ENCODE measurements around the gene SKAP2. TPM values are rescaled to one million over a fixed set of nuclear protein-coding genes. Genes with fewer than 3 reads are reported as not detected.

Gene SKAP2
- total RNA-seq, 1 donor from 2014 or later, result 3.5 TPM

- no peaks in the 10 kb centered on the region for H3K36me3 Mint-ChIP-seq (ENCODE audit: low read depth)
- no peak overlapping the region for H3K27ac Mint-ChIP-seq (ENCODE audit: unreplicated experiment)
- H3K9me3 Mint-ChIP-seq, result no peaks in the 10 kb centered on the region
- no peak for TF ChIP-seq CTCF (conservative IDR thresholded peaks at IDR 0.05)
- H3K4me3 Mint-ChIP-seq, result no peak overlapping the region
- H3K4me1 Mint-ChIP-seq, result peaks cover 32% of the 10 kb centered on the region
- DNase-seq (ENCODE audit: low read depth, low spot score), result no peak
- H3K27me3 Mint-ChIP-seq (ENCODE audit: low read depth), result peaks cover 8% of the 10 kb centered on the region
Observed at GRCh38 chr7:26685606-26686005, 178.8 kb downstream of the SKAP2 start.

- Mint-ChIP-seq H3K36me3 (ENCODE audit: low read depth) (no peaks in the 10 kb centered on the region), H3K27me3 (ENCODE audit: low read depth) (peaks cover 8% of the 10 kb centered on the region), H3K27ac (ENCODE audit: unreplicated experiment) (no peak overlapping the region), H3K4me1 (peaks cover 35% of the 10 kb centered on the region), H3K9me3 (no peaks in the 10 kb centered on the region), H3K4me3 (no peak overlapping the region)
- TF ChIP-seq CTCF (conservative IDR thresholded peaks at IDR 0.05), result no peak
- DNase-seq (ENCODE audit: low read depth, low spot score), result no peak
Observed at GRCh38 chr7:26684447-26684846, 179.9 kb downstream of the SKAP2 start.

- TF ChIP-seq CTCF (conservative IDR thresholded peaks at IDR 0.05), result no peak
- DNase-seq (ENCODE audit: low read depth, low spot score), result no peak
- no peak overlapping the region for H3K4me3 Mint-ChIP-seq
- peaks cover 26% of the 10 kb centered on the region for H3K4me1 Mint-ChIP-seq
- H3K9me3 Mint-ChIP-seq, result no peaks in the 10 kb centered on the region
- peaks cover 11% of the 10 kb centered on the region for H3K27me3 Mint-ChIP-seq (ENCODE audit: low read depth)
- H3K27ac Mint-ChIP-seq (ENCODE audit: unreplicated experiment), result no peak overlapping the region
- no peaks in the 10 kb centered on the region for H3K36me3 Mint-ChIP-seq (ENCODE audit: low read depth)
Observed at GRCh38 chr7:26683277-26683676, 181.1 kb downstream of the SKAP2 start.

GRCh38 chr7:26681819-26682418 lies 182.5 kb downstream of the SKAP2 start:
- Mint-ChIP-seq H3K4me1 (peaks cover 17% of the 10 kb centered on the region), H3K27ac (ENCODE audit: unreplicated experiment) (no peak overlapping the region), H3K36me3 (ENCODE audit: low read depth) (no peaks in the 10 kb centered on the region), H3K4me3 (no peak overlapping the region), H3K9me3 (no peaks in the 10 kb centered on the region), H3K27me3 (ENCODE audit: low read depth) (peaks cover 11% of the 10 kb centered on the region)
- peak; percentile 90 for TF ChIP-seq CTCF (conservative IDR thresholded peaks at IDR 0.05)
- no peak for DNase-seq (ENCODE audit: low read depth, low spot score)

GRCh38 chr7:26680587-26680986 lies 183.8 kb downstream of the SKAP2 start:
- no peaks in the 10 kb centered on the region for H3K9me3 Mint-ChIP-seq
- no peaks in the 10 kb centered on the region for H3K36me3 Mint-ChIP-seq (ENCODE audit: low read depth)
- H3K27me3 Mint-ChIP-seq (ENCODE audit: low read depth), result peaks cover 14% of the 10 kb centered on the region
- DNase-seq (ENCODE audit: low read depth, low spot score), result no peak
- TF ChIP-seq CTCF (conservative IDR thresholded peaks at IDR 0.05), result no peak
- no peak overlapping the region for H3K27ac Mint-ChIP-seq (ENCODE audit: unreplicated experiment)
- H3K4me1 Mint-ChIP-seq, result peaks cover 7% of the 10 kb centered on the region
- no peak overlapping the region for H3K4me3 Mint-ChIP-seq
